ENCODE measurements around the gene PPP2CA.
"Not testable (repeated sequence)": the region's sequence is repeated elsewhere in the genome, so short reads cannot be mapped to it uniquely, and the experiment has no call there.

The PPP2CA gene

DNA sequence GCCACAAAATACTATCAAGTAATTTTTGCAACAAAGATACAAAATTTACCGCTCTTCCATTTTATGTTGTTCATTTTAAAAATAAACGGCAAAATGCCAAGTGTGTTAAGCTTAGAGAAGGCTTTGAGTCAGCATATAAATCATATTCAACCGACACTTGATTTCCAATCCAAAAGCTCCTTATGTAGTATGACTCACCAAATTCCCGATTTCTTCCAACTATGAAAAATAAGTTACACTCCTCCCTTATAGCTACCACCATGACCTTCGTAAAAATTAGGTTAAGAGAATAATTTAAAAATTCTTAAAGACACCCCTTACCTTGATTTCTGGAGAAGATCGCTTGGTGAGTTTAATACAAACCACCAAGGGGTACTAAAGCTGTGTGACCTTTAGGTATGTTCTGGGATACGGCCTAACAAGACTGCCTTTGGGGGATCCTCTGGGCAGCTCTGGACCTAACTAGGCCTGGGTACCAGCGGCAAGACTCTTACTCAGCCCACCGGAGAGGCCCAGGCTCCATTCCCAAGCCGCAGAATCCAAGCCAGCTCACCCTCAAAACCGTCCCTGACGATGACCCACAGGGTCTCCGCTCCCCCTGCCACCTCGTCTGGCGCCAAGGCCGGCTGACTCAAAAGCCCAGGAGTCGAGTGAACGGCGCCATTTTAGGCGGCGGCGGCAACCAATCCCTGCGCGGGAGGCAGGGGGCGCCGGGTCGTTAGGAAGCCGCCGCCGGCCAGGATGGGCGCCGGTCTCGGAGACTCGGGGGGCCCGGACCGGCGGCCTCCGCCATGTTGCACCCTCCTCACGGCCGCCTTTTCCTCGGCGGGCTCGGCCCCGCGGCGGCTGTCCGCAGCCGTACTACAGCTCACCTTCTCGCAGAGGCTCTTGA is 739 bp downstream of the PPP2CA start:
- TF ChIP-seq, protein P1, sequence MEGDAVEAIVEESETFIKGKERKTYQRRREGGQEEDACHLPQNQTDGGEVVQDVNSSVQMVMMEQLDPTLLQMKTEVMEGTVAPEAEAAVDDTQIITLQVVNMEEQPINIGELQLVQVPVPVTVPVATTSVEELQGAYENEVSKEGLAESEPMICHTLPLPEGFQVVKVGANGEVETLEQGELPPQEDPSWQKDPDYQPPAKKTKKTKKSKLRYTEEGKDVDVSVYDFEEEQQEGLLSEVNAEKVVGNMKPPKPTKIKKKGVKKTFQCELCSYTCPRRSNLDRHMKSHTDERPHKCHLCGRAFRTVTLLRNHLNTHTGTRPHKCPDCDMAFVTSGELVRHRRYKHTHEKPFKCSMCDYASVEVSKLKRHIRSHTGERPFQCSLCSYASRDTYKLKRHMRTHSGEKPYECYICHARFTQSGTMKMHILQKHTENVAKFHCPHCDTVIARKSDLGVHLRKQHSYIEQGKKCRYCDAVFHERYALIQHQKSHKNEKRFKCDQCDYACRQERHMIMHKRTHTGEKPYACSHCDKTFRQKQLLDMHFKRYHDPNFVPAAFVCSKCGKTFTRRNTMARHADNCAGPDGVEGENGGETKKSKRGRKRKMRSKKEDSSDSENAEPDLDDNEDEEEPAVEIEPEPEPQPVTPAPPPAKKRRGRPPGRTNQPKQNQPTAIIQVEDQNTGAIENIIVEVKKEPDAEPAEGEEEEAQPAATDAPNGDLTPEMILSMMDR (IDR thresholded peaks at IDR 0.05; ENCODE audit: low read depth, low read length) = no peak

DNA sequence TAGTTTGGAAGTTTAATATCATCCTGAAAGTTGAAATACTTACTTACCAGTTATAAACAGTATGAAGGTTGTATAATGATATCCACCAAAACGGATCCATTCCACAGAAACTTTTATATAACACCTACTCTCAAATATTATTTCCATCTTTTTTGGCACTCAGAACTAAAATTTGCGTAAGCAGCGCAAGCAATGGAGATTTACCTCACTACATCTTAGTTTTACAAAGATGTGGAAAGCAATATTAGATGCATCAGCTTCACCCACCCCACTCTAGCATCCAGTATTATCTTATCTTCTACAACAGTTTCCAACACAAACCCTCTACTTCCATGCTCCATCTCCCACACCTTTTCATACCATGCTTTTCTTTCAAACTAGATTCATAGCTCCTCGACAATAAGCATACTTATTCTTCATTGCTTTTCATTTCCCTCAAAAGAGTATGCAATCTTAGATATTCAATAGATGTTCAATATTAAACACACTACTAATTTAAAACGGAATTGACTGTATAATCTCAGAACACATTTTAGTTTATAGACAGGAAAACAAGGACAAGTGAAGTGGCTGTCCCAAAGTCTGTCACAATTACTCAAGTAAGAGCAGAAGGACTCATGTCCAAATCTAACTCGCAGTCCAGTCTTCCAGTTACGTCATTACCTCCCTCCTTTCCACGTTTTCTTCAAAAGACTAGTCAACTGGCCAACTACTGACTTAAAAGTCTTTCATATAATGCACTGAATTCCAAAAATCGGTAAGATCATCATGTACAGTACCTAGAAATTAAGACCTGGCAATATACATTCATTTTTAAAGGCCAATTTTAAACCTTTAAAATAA is 2.2 kb downstream of the PPP2CA start:
- no peak for DNase-seq
- H3K36me3 ChIP-seq = peaks cover 50% of the 10 kb centered on the region
- H3K27ac ChIP-seq = no peak overlapping the region

More for the DNA sequence above, 739 bp downstream of the PPP2CA start:
- no peaks in the 10 kb centered on the region for H3K9me3 ChIP-seq (ENCODE audit: severe bottlenecking)
- H3K27me3 ChIP-seq (ENCODE audit: insufficient read depth, low read depth, severe bottlenecking) = no peaks in the 10 kb centered on the region
- H3K36me3 ChIP-seq = peaks cover 46% of the 10 kb centered on the region
- H3K27ac ChIP-seq = peak overlapping the region; percentile 99
- H3K4me3 ChIP-seq (ENCODE audit: low read depth, low read length) = peak overlapping the region; percentile 91
- peak; percentile 67 for DNase-seq

DNA sequence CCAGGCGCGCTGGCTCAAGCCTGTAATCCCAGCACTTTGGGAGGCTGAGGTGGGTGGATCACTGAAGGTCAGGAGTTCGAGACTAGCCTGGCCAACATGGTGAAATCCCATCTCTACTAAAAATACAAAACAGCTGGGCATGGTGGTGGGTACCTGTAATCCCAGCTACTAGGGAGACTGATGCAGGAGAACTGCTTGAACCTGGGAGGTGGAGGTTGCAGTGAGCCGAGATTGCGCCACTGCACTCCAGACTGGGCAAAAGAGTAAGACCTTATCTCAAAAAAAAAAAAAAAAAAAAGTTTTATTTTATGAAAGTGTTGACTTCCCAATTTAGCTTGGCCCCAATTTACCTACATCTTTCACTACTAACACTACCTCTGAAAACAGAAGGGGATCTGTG is 4.2 kb downstream of the PPP2CA start:
- not testable (repeated sequence) for H3K27ac ChIP-seq

More for the DNA sequence above, 2.2 kb downstream of the PPP2CA start:
- Histone ChIP-seq H3K4me3 (ENCODE audit: low read depth, low read length) (peak overlapping the region; percentile 91), H3K27me3 (ENCODE audit: insufficient read depth, low read depth, severe bottlenecking) (no peaks in the 10 kb centered on the region), H3K9me3 (ENCODE audit: severe bottlenecking) (no peaks in the 10 kb centered on the region)
- TF ChIP-seq, protein P1 (IDR thresholded peaks at IDR 0.05; ENCODE audit: low read depth, low read length) = no peak

GRCh38 chr5:134215757-134216156 is 10.1 kb downstream of the PPP2CA start:
- Histone ChIP-seq H3K27ac (no peak overlapping the region), H3K9me3 (ENCODE audit: severe bottlenecking) (peaks cover 6% of the 10 kb centered on the region), H3K27me3 (ENCODE audit: insufficient read depth, low read depth, severe bottlenecking) (no peaks in the 10 kb centered on the region), H3K4me3 (ENCODE audit: low read depth, low read length) (no peak overlapping the region), H3K36me3 (peaks cover 26% of the 10 kb centered on the region)
- TF ChIP-seq, protein P1 (IDR thresholded peaks at IDR 0.05; ENCODE audit: low read depth, low read length) = no peak
- no peak for DNase-seq

More for the DNA sequence above, 4.2 kb downstream of the PPP2CA start:
- not testable (repeated sequence) for DNase-seq; H3K9me3 ChIP-seq (ENCODE audit: severe bottlenecking); H3K27me3 ChIP-seq (ENCODE audit: insufficient read depth, low read depth, severe bottlenecking); H3K4me3 ChIP-seq (ENCODE audit: low read depth, low read length)
- H3K36me3 ChIP-seq = peaks cover 59% of the 10 kb centered on the region

DNA sequence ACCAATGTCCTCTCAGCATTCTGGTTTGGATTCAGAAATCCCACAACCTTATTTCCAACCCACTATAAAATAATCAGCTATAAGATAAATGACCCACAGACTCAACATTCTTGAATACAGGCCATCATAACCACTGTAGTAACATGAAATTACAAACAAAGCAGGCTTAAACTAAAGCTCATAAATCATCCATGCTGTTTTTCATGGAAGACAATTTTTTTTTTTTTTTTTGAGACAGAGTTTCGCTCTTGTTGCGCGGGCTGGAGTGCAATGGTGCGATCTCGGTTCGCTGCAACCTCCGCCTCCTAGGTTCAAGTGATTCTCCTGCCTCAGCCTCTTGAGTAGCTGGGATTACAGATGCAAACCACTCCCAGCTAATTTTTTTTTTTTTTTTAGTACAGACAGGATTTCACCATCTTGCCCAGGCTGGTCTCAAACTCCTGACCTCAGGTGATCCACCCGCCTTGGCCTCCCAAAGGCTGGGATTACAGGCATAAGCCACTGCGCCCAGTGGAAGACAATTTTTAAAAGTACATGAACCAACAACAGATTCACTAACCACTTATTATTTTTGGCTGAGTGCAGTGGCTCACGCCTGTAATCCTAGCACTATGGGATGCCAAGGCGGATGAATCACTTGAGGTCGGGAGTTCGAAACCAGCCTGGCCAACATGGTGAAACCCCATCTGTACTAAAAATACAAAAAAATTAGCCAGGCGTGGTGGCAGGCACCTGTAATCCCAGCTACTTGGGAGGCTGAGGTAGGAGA is 14.4 kb downstream of the PPP2CA start:
- peak; percentile 42 for DNase-seq
- not testable (repeated sequence) for H3K27ac ChIP-seq; H3K36me3 ChIP-seq; H3K4me3 ChIP-seq (ENCODE audit: low read depth, low read length); H3K27me3 ChIP-seq (ENCODE audit: insufficient read depth, low read depth, severe bottlenecking); H3K9me3 ChIP-seq (ENCODE audit: severe bottlenecking)

GRCh38 chr5:134209477-134210245 is 16.2 kb downstream of the PPP2CA start:
- H3K4me3 ChIP-seq (ENCODE audit: low read depth, low read length) = no peak overlapping the region
- no peaks in the 10 kb centered on the region for H3K27me3 ChIP-seq (ENCODE audit: insufficient read depth, low read depth, severe bottlenecking)
- H3K9me3 ChIP-seq (ENCODE audit: severe bottlenecking) = peaks cover 6% of the 10 kb centered on the region
- TF ChIP-seq, protein P1 (IDR thresholded peaks at IDR 0.05; ENCODE audit: low read depth, low read length) = no peak
- DNase-seq = no peak
- peaks cover 16% of the 10 kb centered on the region for H3K36me3 ChIP-seq
- H3K27ac ChIP-seq = no peak overlapping the region; the same call in 1 of the 2 replicates

Data from WERI-Rb-1 (cell line).